Liver (tissue), 9 donors: ENCODE data around the gene UTRN. TPM values are rescaled to one million over a fixed set of nuclear protein-coding genes. Genes with fewer than 3 reads are reported as not detected.
A peak's percentile ranks its signal among the peaks of the same experiment; 100 is the strongest.

Experiments
- DNase-seq: peaks from one replicate; pipeline ENCODE4 v3.0.0-alpha.2; 2017; ENCODE audit warnings: low spot score
- H3K27ac ChIP-seq, 2 donors: one replicate each; pipeline ENCODE4 v1.7.0; 2013; ENCODE audit warnings: inconsistent platforms in 2 of 2, low read length in 2 of 2, control low read depth in 1 of 2, low read depth in 1 of 2, mild to moderate bottlenecking in 1 of 2
- H3K27me3 ChIP-seq, 4 donors: one replicate each; pipeline versions ENCODE4 v1.6.1 to v1.7.0; 2013; ENCODE audit warnings: low read length in 3 of 4, inconsistent platforms in 1 of 4, mild to moderate bottlenecking in 1 of 4, moderate library complexity in 1 of 4; ENCODE audit not compliant: control insufficient read depth in 4 of 4, insufficient read depth in 4 of 4
- H3K36me3 ChIP-seq, 4 donors: one replicate each; pipeline versions ENCODE4 v1.6.1 to v1.7.0; 2013; ENCODE audit warnings: low read length in 3 of 4, mild to moderate bottlenecking in 3 of 4, low read depth in 1 of 4, moderate library complexity in 1 of 4; ENCODE audit not compliant: control insufficient read depth in 4 of 4, insufficient read depth in 3 of 4
- H3K4me1 ChIP-seq, 4 donors: one replicate each; pipeline versions ENCODE4 v1.6.1 to v1.7.0; 2013; ENCODE audit warnings: low read length in 3 of 4, mild to moderate bottlenecking in 3 of 4, moderate library complexity in 1 of 4; ENCODE audit not compliant: control insufficient read depth in 4 of 4, insufficient read depth in 4 of 4
- H3K4me3 ChIP-seq, 3 donors: one replicate each; pipeline versions ENCODE4 v1.6.1 to v1.7.0; 2013; ENCODE audit warnings: low read length in 3 of 3, control low read depth in 1 of 3, low read depth in 1 of 3, mild to moderate bottlenecking in 1 of 3
- H3K9ac ChIP-seq, 2 donors: one replicate each; pipeline ENCODE4 v1.7.0; 2013; ENCODE audit warnings: low read length in 2 of 2, mild to moderate bottlenecking in 2 of 2, moderate library complexity in 2 of 2, control low read depth in 1 of 2, low read depth in 1 of 2
- H3K9me3 ChIP-seq, 4 donors: one replicate each; pipeline versions ENCODE4 v1.6.1 to v1.7.0; 2013; ENCODE audit warnings: low read length in 3 of 4; ENCODE audit not compliant: control insufficient read depth in 4 of 4
- EGR1 ChIP-seq, 2 donors: IDR thresholded peaks; 2 replicates each; pipeline ENCODE4 v1.6.1; 2016 to 2018; ENCODE audit warnings: antibody characterized with exemption in 2 of 2, low read depth in 2 of 2
- FOXA1 ChIP-seq: IDR thresholded peaks from 2 replicates; pipeline ENCODE4 v1.6.1; 2016; ENCODE audit warnings: antibody characterized with exemption
- GABPA ChIP-seq, 2 donors: IDR thresholded peaks in 1 of 2; conservative IDR thresholded peaks in 1 of 2; 2 replicates each; pipeline ENCODE4 v1.6.1; 2016; ENCODE audit warnings: antibody characterized with exemption in 2 of 2, mild to moderate bottlenecking in 1 of 2, moderate library complexity in 1 of 2
- HNF4A ChIP-seq, 2 donors: conservative IDR thresholded peaks; 2 replicates each; pipeline ENCODE4 v1.6.1; 2016; ENCODE audit warnings: antibody characterized with exemption in 2 of 2, mild to moderate bottlenecking in 2 of 2
- HNF4G ChIP-seq: IDR thresholded peaks from 2 replicates; pipeline ENCODE4 v1.6.1; 2016; ENCODE audit warnings: antibody characterized with exemption
- NR2F2 ChIP-seq: IDR thresholded peaks from 2 replicates; pipeline ENCODE4 v1.6.1; 2016; ENCODE audit warnings: antibody characterized with exemption
- RXRA ChIP-seq, 2 donors: IDR thresholded peaks; 2 replicates each; pipeline ENCODE4 v1.6.1; 2017 to 2018; ENCODE audit warnings: antibody characterized with exemption in 2 of 2, mild to moderate bottlenecking in 1 of 2
- SP1 ChIP-seq: IDR thresholded peaks from 2 replicates; pipeline ENCODE4 v1.6.1; 2018; ENCODE audit warnings: antibody characterized with exemption, mild to moderate bottlenecking
- TAF1 ChIP-seq: conservative IDR thresholded peaks from 2 replicates; pipeline ENCODE4 v1.6.1; 2016; ENCODE audit warnings: antibody characterized with exemption, mild to moderate bottlenecking
- YY1 ChIP-seq: IDR thresholded peaks from 2 replicates; pipeline ENCODE4 v1.6.1; 2016; ENCODE audit warnings: antibody characterized with exemption, mild to moderate bottlenecking
- WGBS: extraction: QIAGEN DNeasy Blood & Tissue Kit; methylation state at CpG from one replicate; pipeline ENCODE4 v1.1.7; 2013; 5-methylcytosine and 5-hydroxymethylcytosine counted together
- polyA plus RNA-seq, 2 donors: library from polyadenylated mRNA; stranded (reverse) in 1 of 2; unstranded in 1 of 2; fragments of 200-250 nt in 1 of 2; fragments of >200 nt in 1 of 2; fragmentation: Nextera tagmentation in 1 of 2; extraction: Ambion mirVana in 1 of 2; gene quantifications; one replicate each; pipeline versions ENCODE4 v1.2.1 to v1.2.3, GENCODE V29; 2013 to 2015
- total RNA-seq, 2 donors: library from RNA; depleted of rRNA; stranded (reverse); fragments of >200 nt; gene quantifications; one replicate each; pipeline ENCODE4 v1.2.3, GENCODE V29; 2014
- TF ChIP-seq, protein P1 (sequence below): IDR thresholded peaks from 2 replicates; pipeline ENCODE4 v1.6.1; 2016; ENCODE audit warnings: antibody characterized with exemption
- TF ChIP-seq, protein P2 (sequence below): IDR thresholded peaks from 2 replicates; pipeline ENCODE4 v1.6.1; 2016; ENCODE audit warnings: antibody characterized with exemption
- TF ChIP-seq, protein P3 (sequence below): IDR thresholded peaks from 2 replicates; pipeline ENCODE4 v1.6.1; 2016; ENCODE audit warnings: antibody characterized with exemption
- TF ChIP-seq, protein P4 (sequence below): IDR thresholded peaks from 2 replicates; pipeline ENCODE4 v1.6.1; 2016; ENCODE audit warnings: antibody characterized with exemption, mild to moderate bottlenecking
- donor health status: healthy.
- donor health status: healthy.
- donor health status: healthy.
- donor health status: healthy.
- donor health status: healthy.

UTRN gene
- total and polyA plus RNA-seq, 4 donors: 6.9 to 83.7 (median 47.6) TPM

DNA sequence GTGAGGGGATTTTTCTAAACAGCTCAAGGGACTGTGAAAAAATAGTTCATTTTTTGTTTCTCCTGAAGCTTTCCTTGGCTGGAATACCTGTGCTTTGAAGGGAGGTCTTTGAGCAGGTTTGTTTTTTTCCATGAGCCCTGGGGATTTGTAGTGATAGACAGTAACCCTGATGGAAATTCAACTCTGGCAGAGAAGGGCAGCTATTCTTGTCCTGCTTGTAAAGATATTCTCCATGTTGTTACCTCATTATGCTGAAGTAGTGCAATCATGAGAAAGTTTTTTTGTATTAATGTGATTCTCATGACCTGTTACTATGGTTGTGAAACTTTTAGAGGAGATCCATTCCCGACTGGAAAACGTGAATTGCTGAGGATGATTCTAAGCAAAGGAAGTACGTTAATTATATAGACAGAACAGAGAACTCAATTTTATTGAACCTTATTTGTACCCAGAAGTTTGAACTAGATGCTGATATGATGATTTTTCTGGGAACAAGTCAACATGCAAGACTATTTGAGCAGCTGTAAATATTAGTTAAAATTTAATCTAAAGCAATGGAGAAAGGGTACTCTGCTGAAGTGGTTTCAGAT lies 12.5 kb downstream of the UTRN start:
- H3K27ac ChIP-seq: peak overlapping the region; percentile 67 to 69
- 23% methylated on average over 3 of the region's 3 CpGs for WGBS
- H3K27me3 ChIP-seq: no peaks in the 10 kb centered on the region
- no peaks in the 10 kb centered on the region for H3K9me3 ChIP-seq
- H3K4me1 ChIP-seq: peaks cover 9 to 30% (median 20%) of the 10 kb centered on the region in 4 donors
- peak overlapping the region in 1 of 2 donors; percentile 49 for H3K9ac ChIP-seq
- no peak for TF ChIP-seq HNF4G
- TF ChIP-seq, protein P1, sequence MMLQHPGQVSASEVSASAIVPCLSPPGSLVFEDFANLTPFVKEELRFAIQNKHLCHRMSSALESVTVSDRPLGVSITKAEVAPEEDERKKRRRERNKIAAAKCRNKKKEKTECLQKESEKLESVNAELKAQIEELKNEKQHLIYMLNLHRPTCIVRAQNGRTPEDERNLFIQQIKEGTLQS: peak; percentile 21
- no peak for DNase-seq
- H3K36me3 ChIP-seq: peaks cover 0 to 6% (median 2%) of the 10 kb centered on the region in 4 donors
- peak overlapping the region in 2 of 3 donors; percentile 42 to 48 for H3K4me3 ChIP-seq

DNA sequence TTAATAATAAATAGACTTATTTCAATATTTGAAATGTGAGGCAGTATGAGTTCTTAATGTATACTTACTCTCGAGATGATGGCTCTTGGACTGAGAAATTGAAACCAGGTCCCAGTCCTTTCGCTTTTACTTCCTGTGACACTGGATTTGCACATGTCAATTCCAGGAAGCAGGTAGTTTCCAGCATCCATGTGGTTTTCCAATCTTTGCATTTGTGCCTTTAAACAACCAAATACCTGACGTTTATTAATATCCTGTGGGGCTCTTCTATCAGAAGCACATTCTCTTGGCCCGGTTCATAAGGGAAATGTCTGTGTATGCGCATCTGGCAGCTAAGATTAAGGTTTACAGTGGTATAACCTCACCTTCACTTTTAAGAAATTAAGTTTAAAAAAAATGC lies 13.1 kb downstream of the UTRN start:
- peak overlapping the region; percentile 64 to 67 for H3K27ac ChIP-seq
- TF ChIP-seq, protein P2, sequence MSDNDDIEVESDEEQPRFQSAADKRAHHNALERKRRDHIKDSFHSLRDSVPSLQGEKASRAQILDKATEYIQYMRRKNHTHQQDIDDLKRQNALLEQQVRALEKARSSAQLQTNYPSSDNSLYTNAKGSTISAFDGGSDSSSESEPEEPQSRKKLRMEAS: peak; percentile 76
- TF ChIP-seq GABPA (IDR thresholded peaks at IDR 0.05 in 1 of 2, conservative IDR thresholded peaks at IDR 0.05 in 1 of 2): peak in 1 of 2 donors; percentile 48
- no peak for TF ChIP-seq TAF1
- TF ChIP-seq, protein P3, sequence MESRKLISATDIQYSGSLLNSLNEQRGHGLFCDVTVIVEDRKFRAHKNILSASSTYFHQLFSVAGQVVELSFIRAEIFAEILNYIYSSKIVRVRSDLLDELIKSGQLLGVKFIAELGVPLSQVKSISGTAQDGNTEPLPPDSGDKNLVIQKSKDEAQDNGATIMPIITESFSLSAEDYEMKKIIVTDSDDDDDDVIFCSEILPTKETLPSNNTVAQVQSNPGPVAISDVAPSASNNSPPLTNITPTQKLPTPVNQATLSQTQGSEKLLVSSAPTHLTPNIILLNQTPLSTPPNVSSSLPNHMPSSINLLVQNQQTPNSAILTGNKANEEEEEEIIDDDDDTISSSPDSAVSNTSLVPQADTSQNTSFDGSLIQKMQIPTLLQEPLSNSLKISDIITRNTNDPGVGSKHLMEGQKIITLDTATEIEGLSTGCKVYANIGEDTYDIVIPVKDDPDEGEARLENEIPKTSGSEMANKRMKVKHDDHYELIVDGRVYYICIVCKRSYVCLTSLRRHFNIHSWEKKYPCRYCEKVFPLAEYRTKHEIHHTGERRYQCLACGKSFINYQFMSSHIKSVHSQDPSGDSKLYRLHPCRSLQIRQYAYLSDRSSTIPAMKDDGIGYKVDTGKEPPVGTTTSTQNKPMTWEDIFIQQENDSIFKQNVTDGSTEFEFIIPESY: no peak
- peak in 1 of 2 donors; percentile 19 for TF ChIP-seq HNF4A (conservative IDR thresholded peaks at IDR 0.05)
- peak; percentile 33 for TF ChIP-seq YY1
- TF ChIP-seq NR2F2: no peak
- TF ChIP-seq FOXA1: no peak
- TF ChIP-seq EGR1 (IDR thresholded peaks at IDR 0.05; ENCODE audit: low read depth in 2 of 2): peak in 1 of 2 donors; percentile 28
- TF ChIP-seq, protein P1: no peak
- peaks cover 12 to 36% (median 26%) of the 10 kb centered on the region in 4 donors for H3K4me1 ChIP-seq
- H3K9me3 ChIP-seq: no peaks in the 10 kb centered on the region
- H3K9ac ChIP-seq: peak overlapping the region in 1 of 2 donors; percentile 49
- peak overlapping the region in 2 of 3 donors; percentile 42 to 48 for H3K4me3 ChIP-seq
- WGBS: 27% methylated on average over 5 of the region's 5 CpGs
- peaks cover 0 to 6% (median 2%) of the 10 kb centered on the region in 4 donors for H3K36me3 ChIP-seq
- no peaks in the 10 kb centered on the region for H3K27me3 ChIP-seq
- DNase-seq: no peak

DNA sequence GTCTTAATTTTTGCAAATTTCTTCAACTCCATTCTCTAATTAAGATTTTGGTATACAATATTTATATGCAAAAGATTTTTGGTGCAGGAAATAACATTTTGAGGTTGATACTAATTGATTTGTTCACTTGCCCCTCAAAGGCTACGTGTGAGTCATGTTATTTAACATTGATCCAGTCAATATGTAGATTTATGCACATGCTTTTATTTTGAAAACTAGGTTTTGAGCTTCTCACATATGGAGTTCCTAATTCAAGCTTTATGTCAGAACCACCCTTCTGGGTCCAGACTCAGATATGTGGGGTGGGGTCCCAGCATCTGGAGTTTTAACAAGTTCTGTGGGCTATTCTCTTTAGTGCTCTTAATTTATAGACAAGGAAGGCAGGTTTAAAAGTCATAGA lies 13.8 kb downstream of the UTRN start:
- Histone ChIP-seq H3K27me3 (no peaks in the 10 kb centered on the region), H3K4me1 (peaks cover 12 to 39% (median 26%) of the 10 kb centered on the region in 4 donors), H3K9me3 (no peaks in the 10 kb centered on the region), H3K4me3 (no peak overlapping the region), H3K9ac (no peak overlapping the region), H3K36me3 (peaks cover 0 to 6% (median 2%) of the 10 kb centered on the region in 4 donors), H3K27ac (peak overlapping the region; percentile 25 to 67)
- WGBS: 64% methylated on average over 1 of the region's 1 CpG
- no peak for DNase-seq
- TF ChIP-seq, protein P2: no peak
- no peak for TF ChIP-seq SP1
- no peak for TF ChIP-seq HNF4A (conservative IDR thresholded peaks at IDR 0.05)
- TF ChIP-seq, protein P1: no peak
- TF ChIP-seq GABPA (IDR thresholded peaks at IDR 0.05 in 1 of 2, conservative IDR thresholded peaks at IDR 0.05 in 1 of 2): no peak
- TF ChIP-seq FOXA1: no peak
- TF ChIP-seq NR2F2: no peak
- TF ChIP-seq, protein P3: no peak
- TF ChIP-seq RXRA (IDR thresholded peaks at IDR 0.05): no peak
- TF ChIP-seq, protein P4, sequence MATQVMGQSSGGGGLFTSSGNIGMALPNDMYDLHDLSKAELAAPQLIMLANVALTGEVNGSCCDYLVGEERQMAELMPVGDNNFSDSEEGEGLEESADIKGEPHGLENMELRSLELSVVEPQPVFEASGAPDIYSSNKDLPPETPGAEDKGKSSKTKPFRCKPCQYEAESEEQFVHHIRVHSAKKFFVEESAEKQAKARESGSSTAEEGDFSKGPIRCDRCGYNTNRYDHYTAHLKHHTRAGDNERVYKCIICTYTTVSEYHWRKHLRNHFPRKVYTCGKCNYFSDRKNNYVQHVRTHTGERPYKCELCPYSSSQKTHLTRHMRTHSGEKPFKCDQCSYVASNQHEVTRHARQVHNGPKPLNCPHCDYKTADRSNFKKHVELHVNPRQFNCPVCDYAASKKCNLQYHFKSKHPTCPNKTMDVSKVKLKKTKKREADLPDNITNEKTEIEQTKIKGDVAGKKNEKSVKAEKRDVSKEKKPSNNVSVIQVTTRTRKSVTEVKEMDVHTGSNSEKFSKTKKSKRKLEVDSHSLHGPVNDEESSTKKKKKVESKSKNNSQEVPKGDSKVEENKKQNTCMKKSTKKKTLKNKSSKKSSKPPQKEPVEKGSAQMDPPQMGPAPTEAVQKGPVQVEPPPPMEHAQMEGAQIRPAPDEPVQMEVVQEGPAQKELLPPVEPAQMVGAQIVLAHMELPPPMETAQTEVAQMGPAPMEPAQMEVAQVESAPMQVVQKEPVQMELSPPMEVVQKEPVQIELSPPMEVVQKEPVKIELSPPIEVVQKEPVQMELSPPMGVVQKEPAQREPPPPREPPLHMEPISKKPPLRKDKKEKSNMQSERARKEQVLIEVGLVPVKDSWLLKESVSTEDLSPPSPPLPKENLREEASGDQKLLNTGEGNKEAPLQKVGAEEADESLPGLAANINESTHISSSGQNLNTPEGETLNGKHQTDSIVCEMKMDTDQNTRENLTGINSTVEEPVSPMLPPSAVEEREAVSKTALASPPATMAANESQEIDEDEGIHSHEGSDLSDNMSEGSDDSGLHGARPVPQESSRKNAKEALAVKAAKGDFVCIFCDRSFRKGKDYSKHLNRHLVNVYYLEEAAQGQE: no peak
- TF ChIP-seq YY1: no peak
- TF ChIP-seq TAF1: no peak
- no peak for TF ChIP-seq EGR1 (IDR thresholded peaks at IDR 0.05; ENCODE audit: low read depth in 2 of 2)
- TF ChIP-seq HNF4G: no peak
